Activated T-cell treated with anti-CD3 and anti-CD28 coated beads for 4 hours (primary cell): ENCODE results near the gene PAGR1.
"Not testable (repeated sequence)": the region's sequence is repeated elsewhere in the genome, so short reads cannot be mapped to it uniquely, and the experiment has no call there.

Source experiments
- DNase-seq: peaks from one replicate; pipeline ENCODE4 v3.0.0-alpha.2; 2020

Gene PAGR1

DNA sequence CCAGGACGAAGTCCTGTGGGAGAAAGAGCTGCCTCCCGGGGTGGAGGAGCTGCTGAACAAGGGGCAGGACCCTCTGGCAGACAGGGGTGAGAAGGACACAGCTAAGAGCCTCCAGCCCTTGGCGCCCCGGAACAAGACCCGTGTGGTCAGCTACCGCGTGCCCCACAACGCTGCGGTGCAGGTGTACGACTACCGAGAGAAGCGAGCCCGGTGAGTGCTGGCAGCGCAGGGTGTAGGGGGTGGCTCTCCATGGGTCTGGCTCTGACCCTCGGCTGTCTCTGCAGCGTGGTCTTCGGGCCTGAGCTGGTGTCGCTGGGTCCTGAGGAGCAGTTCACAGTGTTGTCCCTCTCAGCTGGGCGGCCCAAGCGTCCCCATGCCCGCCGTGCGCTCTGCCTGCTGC, 25.7 kb downstream of the PAGR1 start:
- DNase-seq = no peak

- DNase-seq = no peak
These were observed 26.9 kb downstream of the PAGR1 start for GRCh38 chr16:29842732-29843346.

GRCh38 chr16:29843931-29844330, 28.0 kb downstream of the PAGR1 start:
- no peak for DNase-seq

GRCh38 chr16:29844575-29845331, 28.8 kb downstream of the PAGR1 start:
- no peak for DNase-seq

DNA sequence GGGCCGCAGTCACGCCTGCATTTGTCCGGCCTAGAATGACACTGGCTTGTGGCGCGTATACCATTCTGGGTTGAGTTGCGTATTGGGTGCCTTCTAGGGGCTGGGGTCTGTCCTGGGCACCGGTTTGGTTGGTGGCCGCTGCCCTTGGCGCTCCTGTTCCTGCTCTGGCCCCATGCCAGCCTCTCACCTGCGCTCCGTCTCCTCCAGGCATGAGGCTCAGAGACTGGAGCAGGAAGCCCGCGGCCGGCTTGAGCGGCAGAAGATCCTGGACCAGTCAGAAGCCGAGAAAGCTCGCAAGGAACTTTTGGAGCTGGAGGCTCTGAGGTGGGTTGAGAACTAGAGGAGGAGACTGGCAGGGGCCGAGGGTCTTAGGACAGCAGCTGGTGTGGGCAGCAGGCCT, 29.7 kb downstream of the PAGR1 start:
- DNase-seq = no peak

GRCh38 chr16:29848420-29849297, 32.7 kb downstream of the PAGR1 start:
- DNase-seq = peak; percentile 71

DNA sequence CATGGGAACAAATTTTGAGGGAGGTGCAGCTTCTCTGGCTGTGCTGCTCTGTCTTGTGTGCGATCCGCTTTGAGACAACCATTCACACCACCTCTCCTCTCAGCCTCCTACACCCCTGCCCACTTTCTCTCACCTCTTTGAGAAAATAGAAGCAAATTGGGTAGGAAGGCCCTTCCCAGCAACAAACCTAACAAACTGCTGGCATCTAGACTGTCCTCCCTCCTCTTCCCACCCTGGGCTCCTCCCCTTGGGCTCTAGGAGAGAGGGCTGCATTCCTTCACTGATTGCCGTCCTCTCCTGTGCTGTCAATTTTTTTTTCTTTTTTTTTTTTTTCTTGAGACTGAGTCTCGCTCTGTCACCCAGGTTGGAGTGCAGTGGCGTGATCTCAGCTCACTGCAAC, 33.6 kb downstream of the PAGR1 start:
- DNase-seq = no peak

- no peak for DNase-seq
These were observed 35.0 kb downstream of the PAGR1 start for GRCh38 chr16:29850998-29851397.

DNA sequence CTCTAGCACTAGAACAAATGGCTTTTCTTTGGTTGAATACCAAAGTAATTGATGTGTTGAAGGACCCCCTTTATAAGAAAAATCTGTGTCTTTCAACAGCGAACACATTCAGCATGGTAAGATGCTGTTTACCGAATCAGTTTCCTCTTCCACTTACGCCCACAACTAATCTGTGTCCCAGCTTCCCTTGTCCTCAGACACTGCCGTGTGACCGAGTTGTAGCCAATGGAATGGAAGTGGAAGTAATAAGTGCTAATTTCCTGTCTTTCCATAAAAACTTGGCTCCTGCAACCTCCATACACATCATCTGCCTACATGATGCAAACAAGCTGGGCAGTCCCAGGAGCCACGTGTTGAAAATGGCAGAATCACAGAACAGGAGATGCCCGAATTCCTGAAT, 36.7 kb downstream of the PAGR1 start:
- no peak for DNase-seq

GRCh38 chr16:29854520-29855100, 38.7 kb downstream of the PAGR1 start:
- DNase-seq = no peak

- DNase-seq = no peak
These were observed 41.3 kb downstream of the PAGR1 start for GRCh38 chr16:29857133-29857760.

GRCh38 chr16:29858149-29858849, 42.3 kb downstream of the PAGR1 start:
- DNase-seq = no peak

DNA sequence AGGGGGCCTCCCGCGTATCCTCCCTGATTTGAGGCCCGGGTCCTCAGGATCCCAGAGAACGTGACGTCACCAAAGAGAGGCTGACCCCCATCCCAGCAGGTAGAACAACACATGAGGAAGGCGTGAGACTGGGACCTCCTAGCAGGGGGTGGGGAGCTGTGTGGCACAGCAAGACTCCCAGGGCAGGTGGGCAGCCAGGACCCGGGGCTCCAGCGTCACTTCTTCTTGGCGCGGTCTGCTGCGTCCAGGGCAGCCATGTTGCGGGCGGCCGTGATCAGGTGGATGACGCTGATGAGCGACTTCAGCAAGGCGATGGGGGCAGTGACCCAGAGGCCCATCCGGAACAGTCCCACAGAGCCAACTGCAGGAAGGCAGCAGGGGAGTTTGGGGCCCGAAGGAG, 43.0 kb downstream of the PAGR1 start:
- no peak for DNase-seq

- no peak for DNase-seq
These were observed 44.3 kb downstream of the PAGR1 start for GRCh38 chr16:29860218-29860617.

DNA sequence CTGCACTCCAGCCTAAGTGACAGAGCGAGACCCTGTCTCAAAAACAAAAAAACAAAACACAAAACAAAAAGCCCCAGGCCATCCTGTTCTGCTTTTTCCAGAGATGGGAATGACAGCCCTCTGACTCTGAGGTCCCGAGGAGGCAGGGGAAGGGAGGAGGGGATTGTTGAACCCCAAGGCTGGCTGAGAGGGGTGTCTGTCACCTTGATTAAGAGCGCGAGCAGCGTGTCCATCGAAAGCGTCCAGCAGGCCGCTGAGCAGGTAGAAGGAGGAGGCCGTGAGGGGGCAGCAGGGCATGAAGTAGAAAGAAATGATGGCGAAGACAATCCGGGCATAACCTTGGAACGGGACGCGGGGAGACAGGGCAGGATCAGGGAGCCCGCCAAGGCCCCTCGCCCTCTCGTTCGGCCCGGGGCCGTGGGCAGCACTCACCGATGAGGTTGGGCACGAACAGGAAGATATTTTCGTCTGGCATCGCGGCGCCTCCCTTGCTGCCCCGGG, 46.5 kb downstream of the PAGR1 start:
- DNase-seq = no peak

GRCh38 chr16:29862884-29863668, 47.1 kb downstream of the PAGR1 start, which contains the start of gene CDIPT:
Gene CDIPT (minus strand): TSS chr16:29863226. CDS start chr16:29862857, 369 bp downstream.
- DNase-seq = peak; percentile 89

- no peak for DNase-seq
These were observed 47.7 kb downstream of the PAGR1 start for GRCh38 chr16:29863669-29863984.

DNA sequence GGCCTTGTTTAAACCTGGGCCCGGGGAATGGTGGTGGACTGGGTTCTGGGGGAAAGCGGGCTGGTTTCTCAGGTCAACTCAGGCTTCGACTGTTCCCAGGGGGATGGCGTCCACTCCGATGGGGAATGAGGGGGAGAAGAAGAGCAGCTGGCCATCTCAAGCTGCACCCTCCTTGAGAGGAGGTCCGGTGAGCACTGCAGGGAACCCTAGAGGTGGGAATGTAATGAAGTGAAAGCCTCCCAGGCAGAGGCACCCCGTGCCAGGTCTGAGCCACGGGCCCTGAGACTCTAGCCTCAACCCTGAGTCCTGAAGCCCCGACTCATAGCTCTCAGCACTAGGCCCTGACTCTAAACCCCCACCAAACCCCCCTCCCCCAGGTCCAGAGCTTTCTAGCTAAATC, 48.3 kb downstream of the PAGR1 start:
- DNase-seq = no peak

DNA sequence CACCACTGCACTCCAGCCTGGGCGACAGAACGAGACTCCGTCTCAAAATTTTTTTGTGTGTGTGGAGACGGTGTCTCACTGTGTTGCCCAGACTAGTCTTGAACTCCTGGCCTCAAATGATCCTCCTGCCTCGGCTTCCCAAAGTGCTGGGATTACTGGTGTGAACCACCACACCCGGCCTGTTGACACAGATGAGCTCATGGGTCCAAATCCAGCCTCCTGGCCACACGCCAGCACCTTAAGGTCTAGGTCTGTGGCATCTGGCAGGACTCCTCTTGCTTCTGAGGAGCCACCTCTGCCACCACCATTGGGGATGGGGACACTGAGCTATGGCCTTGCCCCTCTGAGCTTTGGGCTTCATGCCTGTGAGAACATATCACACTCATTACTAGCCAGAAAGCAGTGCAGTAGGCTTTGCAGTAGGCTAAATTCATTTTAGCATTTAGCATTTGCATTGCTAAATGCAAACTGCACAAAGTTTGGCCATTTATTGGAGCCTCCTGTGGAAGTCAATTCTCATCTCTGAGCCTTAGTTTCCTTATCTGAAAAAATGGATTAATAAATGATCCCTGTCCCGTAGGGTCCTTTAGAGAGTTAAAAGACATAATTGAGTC, 52.6 kb downstream of the PAGR1 start:
- DNase-seq = no peak

DNA sequence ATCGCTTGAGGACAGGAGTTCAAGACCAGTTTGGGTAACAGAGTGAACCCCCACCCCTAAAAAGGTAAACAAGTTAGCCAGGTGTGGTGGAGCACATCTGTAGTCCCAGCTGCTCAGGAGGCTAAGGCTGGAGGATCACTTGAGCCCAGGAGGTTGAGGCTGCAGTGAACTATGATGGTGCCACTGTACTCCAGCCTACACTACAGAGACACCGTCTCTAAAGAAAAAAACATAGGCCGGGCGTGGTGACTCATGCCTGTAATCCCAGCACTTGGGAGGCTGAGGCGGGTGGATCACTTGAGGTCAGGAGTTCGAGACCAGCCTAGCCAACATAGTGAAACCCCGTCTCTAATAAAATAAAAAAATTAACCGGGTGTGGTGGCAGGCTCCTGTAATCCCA, 53.1 kb downstream of the PAGR1 start:
- not testable (repeated sequence) for DNase-seq
